H1 (cell line): ENCODE data around the gene ADAM12. TPM values are rescaled to one million over a fixed set of nuclear protein-coding genes. Genes with fewer than 3 reads are reported as not detected.

Experiments used
- CHD1 ChIP-seq: IDR thresholded peaks from 2 replicates; pipeline ENCODE4 v1.6.1; 2012; ENCODE audit warnings: low read depth, low read length, improper control_type of control experiment
- E2F6 ChIP-seq: IDR thresholded peaks from 2 replicates; pipeline ENCODE4 v1.6.1; 2012; ENCODE audit warnings: inconsistent platforms
- polyA plus RNA-seq, 7 experiments: library from polyadenylated mRNA; depleted of rRNA in 3 of 7; stranded (reverse) in 5 of 7; unstranded in 2 of 7; fragments of >200 nt in 5 of 7; fragments of 200-250 nt in 2 of 7; gene quantifications; 1 replicate in 5 of 7; 2 replicates in 1 of 7; 4 replicates in 1 of 7; pipeline versions ENCODE4 v1.2.1 to v1.2.3, GENCODE V29; 2011 to 2013; ENCODE audit warnings: missing spikeins in 2 of 7, mixed read lengths in 2 of 7
- total RNA-seq: library from RNA; stranded (reverse); fragmentation: NEBNext Ultra II Directional; extraction: Animal tissue kit (Norgen Biotek cat#: 25700); gene quantifications from 2 replicates; pipeline ENCODE4 v1.2.1, GENCODE V29; 2021

ADAM12 gene
- total and polyA plus RNA-seq, 2 of the 8 experiments (the other 6 are each of a cell fraction or from before 2014, with no cell fraction given): 0.07 to 0.17 TPM

DNA sequence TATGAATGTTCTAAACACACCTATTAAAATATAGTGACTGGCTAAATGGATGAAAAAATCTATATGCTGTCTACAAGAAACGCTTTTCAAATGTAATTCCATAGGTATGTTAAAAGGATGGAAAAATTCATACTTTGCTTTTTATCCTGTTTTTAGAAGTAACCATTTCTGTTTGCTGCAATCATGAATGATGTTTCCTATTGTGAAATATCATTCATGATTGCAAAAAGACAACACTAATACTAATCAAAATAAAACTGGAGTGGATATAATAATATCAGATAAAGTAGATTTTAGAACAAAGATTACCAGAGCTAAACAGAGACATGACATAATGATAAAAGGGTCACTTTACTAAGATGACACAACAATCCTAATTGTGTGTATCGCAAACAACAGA lies 353.7 kb downstream of the ADAM12 start (continued):
- TF ChIP-seq E2F6: no peak
- TF ChIP-seq CHD1: no peak
- TF ChIP-seq, all 59 proteins: peak for 0
